HepG2 (cell line): ENCODE results near the gene NOXO1. TPM values are rescaled to one million over a fixed set of nuclear protein-coding genes. Genes with fewer than 3 reads are reported as not detected.

Experiments
- BCL6 ChIP-seq: IDR thresholded peaks from 2 replicates; pipeline ENCODE4 v1.6.1; 2016; ENCODE audit warnings: missing genetic modification reagents, missing compliant biosample characterization
- EP300 ChIP-seq, 3 experiments: sonication (generic) in 1 of 3; formaldehyde crosslinking in 1 of 3; IDR thresholded peaks; 2 replicates each; pipeline versions ENCODE4 v1.5.1 to v1.6.1; 2011 to 2020; ENCODE audit warnings: low read depth in 2 of 3, low read length in 2 of 3, borderline replicate concordance in 1 of 3, improper control_type of control experiment in 1 of 3, mild to moderate bottlenecking in 1 of 3, missing genetic modification reagents in 1 of 3, moderate library complexity in 1 of 3
- ERF ChIP-seq: IDR thresholded peaks from 2 replicates; pipeline ENCODE4 v1.6.1; 2018; ENCODE audit warnings: missing biosample characterization, missing genetic modification reagents
- ETV5 ChIP-seq: IDR thresholded peaks from 2 replicates; pipeline ENCODE4 v1.6.1; 2018; ENCODE audit warnings: missing biosample characterization, missing genetic modification reagents, inconsistent platforms, borderline replicate concordance
- FOSL2 ChIP-seq: sonication (generic); formaldehyde crosslinking; IDR thresholded peaks from 2 replicates; pipeline ENCODE4 v1.4.0; 2020; ENCODE audit warnings: missing genetic modification reagents
- GATAD2A ChIP-seq: IDR thresholded peaks from 2 replicates; pipeline ENCODE4 v1.6.1; 2016
- MED13 ChIP-seq: sonication (generic); formaldehyde crosslinking; IDR thresholded peaks from 2 replicates; pipeline ENCODE4 v1.5.0; 2020; ENCODE audit warnings: missing genetic modification reagents
- SAFB2 ChIP-seq: sonication (generic); formaldehyde crosslinking; IDR thresholded peaks from 2 replicates; pipeline ENCODE4 v1.5.1; 2020; ENCODE audit warnings: missing genetic modification reagents, low read depth, mild to moderate bottlenecking, borderline replicate concordance
- ZNF143 ChIP-seq: sonication (generic); formaldehyde crosslinking; IDR thresholded peaks from 2 replicates; pipeline ENCODE4 v1.4.0; 2020; ENCODE audit warnings: missing genetic modification reagents
- ZNF556 ChIP-seq: sonication (generic); formaldehyde crosslinking; IDR thresholded peaks from 2 replicates; pipeline ENCODE4 v1.4.0; 2020; ENCODE audit warnings: mild to moderate bottlenecking, missing genetic modification reagents, borderline replicate concordance
- ZNF572 ChIP-seq: sonication (generic); formaldehyde crosslinking; IDR thresholded peaks from 2 replicates; pipeline ENCODE4 v1.5.1; 2020; ENCODE audit warnings: mild to moderate bottlenecking, missing genetic modification reagents
- ZNF790 ChIP-seq: sonication (generic); formaldehyde crosslinking; IDR thresholded peaks from 2 replicates; pipeline ENCODE4 v1.8.0; 2022; ENCODE audit warnings: missing genetic modification reagents, mild to moderate bottlenecking, borderline replicate concordance
- ZNF891 ChIP-seq: sonication (generic); formaldehyde crosslinking; IDR thresholded peaks from 2 replicates; pipeline ENCODE4 v1.5.0; 2020; ENCODE audit warnings: mild to moderate bottlenecking, missing genetic modification reagents
- polyA plus RNA-seq, 8 experiments: library from polyadenylated mRNA; depleted of rRNA in 3 of 8; stranded (reverse) in 7 of 8; unstranded in 1 of 8; fragments of >200 nt; fragmentation: Illumina TruSeq in 4 of 8; extraction: Trizol in 4 of 8; gene quantifications; 2 replicates each; pipeline versions ENCODE4 v1.2.1 to v1.2.3, GENCODE V29; 2011 to 2016; ENCODE audit warnings: low read depth in 4 of 8, missing spikeins in 1 of 8, mixed read lengths in 1 of 8; ENCODE audit not compliant: insufficient read depth in 1 of 8
- total RNA-seq, 5 experiments: library from RNA; depleted of rRNA; stranded (reverse); fragments of >200 nt; fragmentation: Illumina TruSeq; extraction: Trizol; gene quantifications; 2 replicates each; pipeline ENCODE4 v1.2.3, GENCODE V29; 2016; ENCODE audit warnings: low read depth in 1 of 5
- TF ChIP-seq, protein P1 (sequence below): IDR thresholded peaks from 2 replicates; pipeline ENCODE4 v1.6.1; 2016; ENCODE audit warnings: mild to moderate bottlenecking, missing biosample characterization, missing genetic modification reagents
- TF ChIP-seq, protein P2 (sequence below): sonication (generic); formaldehyde crosslinking; IDR thresholded peaks from 2 replicates; pipeline ENCODE4 v1.4.0; 2020; ENCODE audit warnings: missing genetic modification reagents, mild to moderate bottlenecking, borderline replicate concordance
- TF ChIP-seq, protein P3 (sequence below): sonication (generic); formaldehyde crosslinking; IDR thresholded peaks from 2 replicates; pipeline ENCODE4 v1.5.1; 2020; ENCODE audit warnings: mild to moderate bottlenecking, moderate library complexity, missing genetic modification reagents
- TF ChIP-seq, protein P4 (sequence below): sonication (generic); formaldehyde crosslinking; IDR thresholded peaks from 2 replicates; pipeline ENCODE4 v1.5.1; 2020; ENCODE audit warnings: mild to moderate bottlenecking, missing genetic modification reagents, moderate library complexity

NOXO1 gene
- total and polyA plus RNA-seq, 2 of the 13 experiments (the other 11 are each of a cell fraction or from before 2014, with no cell fraction given): 0.69 to 1.4 TPM

DNA sequence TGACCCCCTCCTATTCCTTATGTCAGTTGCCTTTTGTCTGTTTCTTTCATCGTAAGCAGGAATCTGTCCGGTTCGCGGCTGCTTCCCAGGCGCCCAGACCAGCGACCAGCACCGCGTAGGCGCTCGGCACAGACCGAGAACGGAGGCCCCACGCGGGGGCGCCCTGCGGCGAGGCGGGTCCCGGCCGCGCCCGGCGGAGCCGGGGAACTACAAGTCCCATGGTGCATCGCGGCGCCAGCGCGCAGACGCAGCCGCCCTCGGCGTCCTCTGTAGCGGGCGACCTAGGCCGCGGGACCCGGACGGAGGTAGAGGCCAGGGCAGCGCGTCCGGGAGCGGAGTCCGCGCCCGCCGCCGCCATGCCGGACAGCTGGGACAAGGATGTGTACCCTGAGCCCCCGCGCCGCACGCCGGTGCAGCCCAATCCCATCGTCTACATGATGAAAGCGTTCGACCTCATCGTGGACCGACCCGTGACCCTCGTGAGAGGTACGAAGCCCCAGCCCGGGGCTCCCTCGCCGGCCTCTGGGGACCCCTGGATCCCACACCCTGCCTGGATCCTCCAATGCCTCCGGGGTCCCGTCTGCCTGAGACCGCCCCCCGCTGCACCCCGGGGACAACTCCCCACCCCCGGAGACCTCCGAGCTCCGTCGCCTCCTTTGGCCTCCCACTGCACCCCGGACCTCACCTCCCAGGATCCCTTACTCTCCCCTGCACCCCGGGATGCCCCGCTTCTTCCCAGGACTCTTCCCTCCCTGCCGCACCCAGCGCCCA lies 21.8 kb downstream of the NOXO1 start, which contains the start of gene NDUFB10 (continued):
- TF ChIP-seq, protein P1, sequence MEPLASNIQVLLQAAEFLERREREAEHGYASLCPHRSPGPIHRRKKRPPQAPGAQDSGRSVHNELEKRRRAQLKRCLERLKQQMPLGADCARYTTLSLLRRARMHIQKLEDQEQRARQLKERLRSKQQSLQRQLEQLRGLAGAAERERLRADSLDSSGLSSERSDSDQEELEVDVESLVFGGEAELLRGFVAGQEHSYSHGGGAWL (CRISPR knock-in tag): peak; percentile 76; the same call in 1 of the 2 replicates
- TF ChIP-seq ETV5 (CRISPR knock-in tag) (peak; percentile 56; the same call in 1 of the 2 replicates), MED13 (CRISPR knock-in tag) (no peak), ZNF143 (CRISPR knock-in tag) (peak; percentile 97), FOSL2 (peak; percentile 30; the same call in 1 of the 2 replicates), EP300 (IDR thresholded peaks at IDR 0.05; ENCODE audit: low read depth in 2 of 2, low read length in 2 of 2) (no peak), EP300 (CRISPR knock-in tag; IDR thresholded peaks at IDR 0.05; ENCODE audit: borderline replicate concordance) (0 out of 2 replicates have a peak, but pooled peaks have one; percentile 22), ZNF891 (peak; percentile 61; the same call in 1 of the 2 replicates), ZNF572 (peak; percentile 44; the same call in 1 of the 2 replicates), BCL6 (peak; percentile 20; the same call in 1 of the 2 replicates), ERF (CRISPR knock-in tag) (peak; percentile 79), GATAD2A (CRISPR knock-in tag) (no peak; the same call in 1 of the 2 replicates), SAFB2 (peak; percentile 62; the same call in 1 of the 2 replicates), ZNF556 (CRISPR knock-in tag) (peak; percentile 82; the same call in 1 of the 2 replicates), ZNF790 (peak; percentile 93; the same call in 1 of the 2 replicates)
- TF ChIP-seq, protein P2, sequence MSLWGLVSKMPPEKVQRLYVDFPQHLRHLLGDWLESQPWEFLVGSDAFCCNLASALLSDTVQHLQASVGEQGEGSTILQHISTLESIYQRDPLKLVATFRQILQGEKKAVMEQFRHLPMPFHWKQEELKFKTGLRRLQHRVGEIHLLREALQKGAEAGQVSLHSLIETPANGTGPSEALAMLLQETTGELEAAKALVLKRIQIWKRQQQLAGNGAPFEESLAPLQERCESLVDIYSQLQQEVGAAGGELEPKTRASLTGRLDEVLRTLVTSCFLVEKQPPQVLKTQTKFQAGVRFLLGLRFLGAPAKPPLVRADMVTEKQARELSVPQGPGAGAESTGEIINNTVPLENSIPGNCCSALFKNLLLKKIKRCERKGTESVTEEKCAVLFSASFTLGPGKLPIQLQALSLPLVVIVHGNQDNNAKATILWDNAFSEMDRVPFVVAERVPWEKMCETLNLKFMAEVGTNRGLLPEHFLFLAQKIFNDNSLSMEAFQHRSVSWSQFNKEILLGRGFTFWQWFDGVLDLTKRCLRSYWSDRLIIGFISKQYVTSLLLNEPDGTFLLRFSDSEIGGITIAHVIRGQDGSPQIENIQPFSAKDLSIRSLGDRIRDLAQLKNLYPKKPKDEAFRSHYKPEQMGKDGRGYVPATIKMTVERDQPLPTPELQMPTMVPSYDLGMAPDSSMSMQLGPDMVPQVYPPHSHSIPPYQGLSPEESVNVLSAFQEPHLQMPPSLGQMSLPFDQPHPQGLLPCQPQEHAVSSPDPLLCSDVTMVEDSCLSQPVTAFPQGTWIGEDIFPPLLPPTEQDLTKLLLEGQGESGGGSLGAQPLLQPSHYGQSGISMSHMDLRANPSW: peak; percentile 58; the same call in 1 of the 2 replicates
- TF ChIP-seq, protein P3, sequence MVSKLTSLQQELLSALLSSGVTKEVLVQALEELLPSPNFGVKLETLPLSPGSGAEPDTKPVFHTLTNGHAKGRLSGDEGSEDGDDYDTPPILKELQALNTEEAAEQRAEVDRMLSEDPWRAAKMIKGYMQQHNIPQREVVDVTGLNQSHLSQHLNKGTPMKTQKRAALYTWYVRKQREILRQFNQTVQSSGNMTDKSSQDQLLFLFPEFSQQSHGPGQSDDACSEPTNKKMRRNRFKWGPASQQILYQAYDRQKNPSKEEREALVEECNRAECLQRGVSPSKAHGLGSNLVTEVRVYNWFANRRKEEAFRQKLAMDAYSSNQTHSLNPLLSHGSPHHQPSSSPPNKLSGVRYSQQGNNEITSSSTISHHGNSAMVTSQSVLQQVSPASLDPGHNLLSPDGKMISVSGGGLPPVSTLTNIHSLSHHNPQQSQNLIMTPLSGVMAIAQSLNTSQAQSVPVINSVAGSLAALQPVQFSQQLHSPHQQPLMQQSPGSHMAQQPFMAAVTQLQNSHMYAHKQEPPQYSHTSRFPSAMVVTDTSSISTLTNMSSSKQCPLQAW: peak; percentile 28; the same call in 1 of the 2 replicates
- TF ChIP-seq, protein P4, sequence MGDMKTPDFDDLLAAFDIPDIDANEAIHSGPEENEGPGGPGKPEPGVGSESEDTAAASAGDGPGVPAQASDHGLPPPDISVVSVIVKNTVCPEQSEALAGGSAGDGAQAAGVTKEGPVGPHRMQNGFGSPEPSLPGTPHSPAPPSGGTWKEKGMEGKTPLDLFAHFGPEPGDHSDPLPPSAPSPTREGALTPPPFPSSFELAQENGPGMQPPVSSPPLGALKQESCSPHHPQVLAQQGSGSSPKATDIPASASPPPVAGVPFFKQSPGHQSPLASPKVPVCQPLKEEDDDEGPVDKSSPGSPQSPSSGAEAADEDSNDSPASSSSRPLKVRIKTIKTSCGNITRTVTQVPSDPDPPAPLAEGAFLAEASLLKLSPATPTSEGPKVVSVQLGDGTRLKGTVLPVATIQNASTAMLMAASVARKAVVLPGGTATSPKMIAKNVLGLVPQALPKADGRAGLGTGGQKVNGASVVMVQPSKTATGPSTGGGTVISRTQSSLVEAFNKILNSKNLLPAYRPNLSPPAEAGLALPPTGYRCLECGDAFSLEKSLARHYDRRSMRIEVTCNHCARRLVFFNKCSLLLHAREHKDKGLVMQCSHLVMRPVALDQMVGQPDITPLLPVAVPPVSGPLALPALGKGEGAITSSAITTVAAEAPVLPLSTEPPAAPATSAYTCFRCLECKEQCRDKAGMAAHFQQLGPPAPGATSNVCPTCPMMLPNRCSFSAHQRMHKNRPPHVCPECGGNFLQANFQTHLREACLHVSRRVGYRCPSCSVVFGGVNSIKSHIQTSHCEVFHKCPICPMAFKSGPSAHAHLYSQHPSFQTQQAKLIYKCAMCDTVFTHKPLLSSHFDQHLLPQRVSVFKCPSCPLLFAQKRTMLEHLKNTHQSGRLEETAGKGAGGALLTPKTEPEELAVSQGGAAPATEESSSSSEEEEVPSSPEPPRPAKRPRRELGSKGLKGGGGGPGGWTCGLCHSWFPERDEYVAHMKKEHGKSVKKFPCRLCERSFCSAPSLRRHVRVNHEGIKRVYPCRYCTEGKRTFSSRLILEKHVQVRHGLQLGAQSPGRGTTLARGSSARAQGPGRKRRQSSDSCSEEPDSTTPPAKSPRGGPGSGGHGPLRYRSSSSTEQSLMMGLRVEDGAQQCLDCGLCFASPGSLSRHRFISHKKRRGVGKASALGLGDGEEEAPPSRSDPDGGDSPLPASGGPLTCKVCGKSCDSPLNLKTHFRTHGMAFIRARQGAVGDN (CRISPR knock-in tag): peak; percentile 87
